BJ (cell line): ENCODE results near the gene CHST12. TPM values are rescaled to one million over a fixed set of nuclear protein-coding genes. Genes with fewer than 3 reads are reported as not detected.

ENCODE experiments used
- CTCF ChIA-PET: fragments of 350-600 bp; formaldehyde crosslinking; extraction: SDS; loops from one replicate; lab custom pipeline; 2021; ENCODE audit warnings: antibody characterized with exemption, inconsistent platforms; lab: Yijun Ruan, JAX
- POLR2A ChIA-PET: fragments of 300-600 bp; sonication (Branson Sonifier 250); formaldehyde crosslinking; extraction: SDS; loops from one replicate; lab custom pipeline; 2021; ENCODE audit warnings: antibody characterized with exemption; lab: Charles Lee
- DNase-seq: peaks from one replicate; pipeline ENCODE4 v3.0.0-alpha.2; 2011; ENCODE audit warnings: low read depth
- H3K27me3 ChIP-seq: 2 replicates; pipeline ENCODE4 v1.6.0; 2011; ENCODE audit warnings: low read length; ENCODE audit not compliant: control insufficient read depth, insufficient read depth
- H3K36me3 ChIP-seq: 2 replicates; pipeline ENCODE4 v1.5.1; 2011; ENCODE audit warnings: low read length; ENCODE audit not compliant: control insufficient read depth, insufficient read depth
- H3K4me3 ChIP-seq: 2 replicates; pipeline ENCODE4 v1.5.1; 2011; ENCODE audit warnings: low read depth, mild to moderate bottlenecking, control low read depth, low read length
- polyA plus RNA-seq: library from polyadenylated mRNA; depleted of rRNA; stranded (reverse); fragments of >200 nt; gene quantifications from 2 replicates; pipeline ENCODE4 v1.2.3, GENCODE V29; 2011
- TF ChIP-seq, protein P1 (sequence below): IDR thresholded peaks from 2 replicates; pipeline ENCODE4 v1.5.1; 2011; ENCODE audit warnings: low read depth, mild to moderate bottlenecking, control low read depth, inconsistent platforms, low read length, moderate library complexity; ENCODE audit not compliant: insufficient read depth

CHST12 gene
- polyA plus RNA-seq, 1 experiment, result 18.4 TPM

DNA sequence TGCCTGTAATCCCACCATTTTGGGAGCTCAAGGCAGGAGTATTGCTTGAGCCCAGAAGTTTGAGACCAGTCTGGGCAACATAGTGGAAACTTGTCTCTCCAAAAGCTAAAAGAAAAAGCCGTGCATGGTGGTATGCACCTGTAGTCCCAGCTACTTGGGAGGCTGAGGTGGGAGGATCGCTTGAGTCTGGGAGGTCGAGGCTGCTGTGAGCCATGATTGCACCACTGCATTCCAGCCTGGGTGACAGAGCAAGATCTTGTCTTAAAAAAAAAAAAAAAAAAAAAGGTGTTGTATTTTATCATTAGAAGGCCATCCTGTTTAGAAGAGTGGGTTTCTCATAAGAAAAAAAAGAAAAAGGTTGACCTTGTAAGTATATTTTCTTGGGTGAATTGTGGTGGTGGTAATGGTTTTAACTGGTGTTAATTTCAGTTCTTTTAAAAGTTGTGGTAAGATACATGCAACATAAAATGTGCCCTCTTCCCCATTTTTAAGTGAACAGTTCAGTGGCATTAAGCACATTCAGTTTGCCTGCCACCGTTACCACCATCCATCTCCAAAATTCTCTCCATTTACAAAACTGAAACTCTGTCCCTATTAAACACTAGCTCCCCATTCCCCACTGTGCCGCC, 38.1 kb downstream of the CHST12 start:
- Histone ChIP-seq H3K4me3 (no peak overlapping the region), H3K36me3 (no peaks in the 10 kb centered on the region; the same call in 1 of the 2 replicates), H3K27me3 (no peaks in the 10 kb centered on the region)
- no peak for DNase-seq
- CTCF ChIA-PET, result interaction anchor here (0.8 to 1.3 kb wide), 2 partner anchors 10 to 11 kb away, joined by 3 read pairs; no protein-coding TSS in a partner anchor
- TF ChIP-seq, protein P1, sequence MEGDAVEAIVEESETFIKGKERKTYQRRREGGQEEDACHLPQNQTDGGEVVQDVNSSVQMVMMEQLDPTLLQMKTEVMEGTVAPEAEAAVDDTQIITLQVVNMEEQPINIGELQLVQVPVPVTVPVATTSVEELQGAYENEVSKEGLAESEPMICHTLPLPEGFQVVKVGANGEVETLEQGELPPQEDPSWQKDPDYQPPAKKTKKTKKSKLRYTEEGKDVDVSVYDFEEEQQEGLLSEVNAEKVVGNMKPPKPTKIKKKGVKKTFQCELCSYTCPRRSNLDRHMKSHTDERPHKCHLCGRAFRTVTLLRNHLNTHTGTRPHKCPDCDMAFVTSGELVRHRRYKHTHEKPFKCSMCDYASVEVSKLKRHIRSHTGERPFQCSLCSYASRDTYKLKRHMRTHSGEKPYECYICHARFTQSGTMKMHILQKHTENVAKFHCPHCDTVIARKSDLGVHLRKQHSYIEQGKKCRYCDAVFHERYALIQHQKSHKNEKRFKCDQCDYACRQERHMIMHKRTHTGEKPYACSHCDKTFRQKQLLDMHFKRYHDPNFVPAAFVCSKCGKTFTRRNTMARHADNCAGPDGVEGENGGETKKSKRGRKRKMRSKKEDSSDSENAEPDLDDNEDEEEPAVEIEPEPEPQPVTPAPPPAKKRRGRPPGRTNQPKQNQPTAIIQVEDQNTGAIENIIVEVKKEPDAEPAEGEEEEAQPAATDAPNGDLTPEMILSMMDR, result no peak
- POLR2A ChIA-PET, result no interaction called here

DNA sequence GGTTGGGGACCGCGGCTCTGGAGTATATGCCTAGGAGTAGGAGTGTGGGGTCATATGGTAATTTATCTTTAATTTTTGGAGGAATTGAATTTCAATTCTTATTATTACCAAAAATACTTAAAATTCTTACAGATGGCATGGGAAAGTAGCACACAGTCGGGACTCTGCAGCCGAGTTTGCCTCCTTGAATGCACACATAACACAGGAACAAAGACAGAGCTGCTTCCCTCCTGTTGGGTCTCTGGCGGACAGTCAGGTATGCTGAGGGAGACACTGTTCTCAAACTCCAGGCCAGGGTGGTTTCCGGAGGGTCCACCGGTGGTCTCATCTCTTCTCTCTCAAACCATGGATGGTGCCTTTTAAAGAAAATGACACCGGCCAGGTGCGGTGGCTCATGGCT, 40.1 kb downstream of the CHST12 start:
- Histone ChIP-seq H3K4me3 (no peak overlapping the region), H3K27me3 (no peaks in the 10 kb centered on the region), H3K36me3 (no peaks in the 10 kb centered on the region)
- no peak for DNase-seq
- CTCF ChIA-PET, result no interaction called here
- TF ChIP-seq, protein P1, result no peak
- POLR2A ChIA-PET, result no interaction called here

DNA sequence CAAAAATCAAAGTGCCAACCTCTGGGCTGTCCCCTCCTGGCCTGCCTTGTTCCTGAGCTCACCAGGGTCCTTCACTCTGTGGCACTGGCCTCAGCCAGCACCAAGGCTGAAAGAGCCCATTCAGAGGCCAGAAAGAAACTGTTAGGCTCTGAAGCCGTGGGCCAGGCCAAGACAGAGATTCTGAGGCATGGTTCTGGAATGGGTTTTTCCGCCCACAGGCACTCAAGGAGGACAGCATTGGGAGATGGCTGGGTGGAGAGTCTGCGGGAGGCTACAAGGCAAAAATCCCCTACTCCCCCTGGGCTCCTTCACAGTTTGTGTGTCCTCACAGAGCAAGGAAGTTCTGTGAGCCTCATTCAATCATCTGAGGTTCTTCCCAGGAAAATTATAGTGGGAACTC, 41.1 kb downstream of the CHST12 start:
- POLR2A ChIA-PET, result no interaction called here
- Histone ChIP-seq H3K4me3 (no peak overlapping the region), H3K36me3 (no peaks in the 10 kb centered on the region), H3K27me3 (no peaks in the 10 kb centered on the region)
- CTCF ChIA-PET, result interaction anchor here (1.0 kb wide), 1 partner anchor 17 kb away, joined by 4 read pairs; no protein-coding TSS in a partner anchor
- peak; percentile 33 for DNase-seq
- TF ChIP-seq, protein P1, result no peak

DNA sequence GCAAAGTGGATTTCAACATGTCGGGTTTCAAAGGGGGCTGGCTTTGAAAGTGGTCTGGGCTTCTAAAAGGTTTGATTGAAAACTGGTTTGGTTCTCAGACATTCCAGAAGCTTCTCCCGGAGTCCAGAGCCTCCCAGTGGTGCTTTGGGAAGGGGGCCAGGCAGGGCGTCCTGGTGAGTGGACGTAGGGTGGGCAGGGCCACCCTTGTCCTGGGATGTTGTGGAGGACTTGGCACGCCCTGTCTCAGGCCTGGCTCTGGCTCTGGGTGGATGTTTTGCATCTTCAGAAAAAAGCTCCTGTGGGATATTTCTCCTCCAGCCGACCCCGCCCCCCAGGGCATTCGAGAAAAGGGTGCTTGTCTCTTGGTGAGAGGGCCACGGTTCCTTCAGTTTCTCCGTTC, 41.6 kb downstream of the CHST12 start:
- TF ChIP-seq, protein P1, result no peak
- no peak for DNase-seq
- ChIA-PET CTCF (interaction anchor here (1.0 to 1.7 kb wide), 2 partner anchors 18 to 24 kb away, joined by 3 to 4 read pairs; no protein-coding TSS in a partner anchor), POLR2A (no interaction called here)
- Histone ChIP-seq H3K4me3 (no peak overlapping the region), H3K36me3 (no peaks in the 10 kb centered on the region), H3K27me3 (no peaks in the 10 kb centered on the region)

DNA sequence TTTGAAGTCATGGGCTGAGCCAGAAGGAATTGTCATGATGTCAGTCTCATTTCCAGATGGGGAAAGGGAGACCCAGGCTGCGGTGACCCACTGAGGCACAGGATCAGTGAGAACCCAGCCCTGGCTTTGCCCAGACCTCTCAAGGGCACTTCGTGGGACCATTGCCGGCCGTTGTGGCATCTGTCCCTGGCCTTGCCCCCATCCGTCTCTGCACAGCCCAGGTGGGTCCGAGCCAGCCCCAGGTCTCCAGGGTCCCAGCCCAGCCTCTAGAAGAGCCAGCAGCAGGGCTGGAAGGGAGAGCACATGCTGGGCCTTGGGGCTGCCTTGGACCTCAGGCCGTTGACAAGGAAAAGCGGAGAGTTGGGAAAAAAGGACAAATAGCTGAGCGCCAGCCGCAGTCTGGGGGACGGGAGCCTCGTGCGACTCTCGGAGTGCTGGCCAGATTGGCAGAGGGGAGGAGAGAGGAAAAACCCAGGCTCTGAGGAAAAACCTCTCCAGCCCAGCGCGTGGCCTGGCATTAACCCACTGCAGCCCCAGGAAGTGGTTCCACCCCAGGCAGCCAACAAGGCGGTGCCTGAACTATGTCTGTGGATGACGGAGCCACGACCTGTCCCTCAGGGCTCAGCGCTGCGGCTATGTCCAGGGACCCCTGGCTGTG, 42.6 kb downstream of the CHST12 start:
- Histone ChIP-seq H3K27me3 (no peaks in the 10 kb centered on the region), H3K36me3 (no peaks in the 10 kb centered on the region), H3K4me3 (no peak overlapping the region)
- TF ChIP-seq, protein P1, result no peak
- no peak for DNase-seq
- ChIA-PET POLR2A (no interaction called here), CTCF (interaction anchor here (1.7 kb wide), 1 partner anchor 23 kb away, joined by 3 read pairs; no protein-coding TSS in a partner anchor)
